ENCODE data around the gene ZNF205. TPM values are rescaled to one million over a fixed set of nuclear protein-coding genes. Genes with fewer than 3 reads are reported as not detected.
"Not testable (repeated sequence)": the region's sequence is repeated elsewhere in the genome, so short reads cannot be mapped to it uniquely, and the experiment has no call there.

The ZNF205 gene
- total RNA-seq, 1 donor from 2014 or later, result 14.2 TPM

DNA sequence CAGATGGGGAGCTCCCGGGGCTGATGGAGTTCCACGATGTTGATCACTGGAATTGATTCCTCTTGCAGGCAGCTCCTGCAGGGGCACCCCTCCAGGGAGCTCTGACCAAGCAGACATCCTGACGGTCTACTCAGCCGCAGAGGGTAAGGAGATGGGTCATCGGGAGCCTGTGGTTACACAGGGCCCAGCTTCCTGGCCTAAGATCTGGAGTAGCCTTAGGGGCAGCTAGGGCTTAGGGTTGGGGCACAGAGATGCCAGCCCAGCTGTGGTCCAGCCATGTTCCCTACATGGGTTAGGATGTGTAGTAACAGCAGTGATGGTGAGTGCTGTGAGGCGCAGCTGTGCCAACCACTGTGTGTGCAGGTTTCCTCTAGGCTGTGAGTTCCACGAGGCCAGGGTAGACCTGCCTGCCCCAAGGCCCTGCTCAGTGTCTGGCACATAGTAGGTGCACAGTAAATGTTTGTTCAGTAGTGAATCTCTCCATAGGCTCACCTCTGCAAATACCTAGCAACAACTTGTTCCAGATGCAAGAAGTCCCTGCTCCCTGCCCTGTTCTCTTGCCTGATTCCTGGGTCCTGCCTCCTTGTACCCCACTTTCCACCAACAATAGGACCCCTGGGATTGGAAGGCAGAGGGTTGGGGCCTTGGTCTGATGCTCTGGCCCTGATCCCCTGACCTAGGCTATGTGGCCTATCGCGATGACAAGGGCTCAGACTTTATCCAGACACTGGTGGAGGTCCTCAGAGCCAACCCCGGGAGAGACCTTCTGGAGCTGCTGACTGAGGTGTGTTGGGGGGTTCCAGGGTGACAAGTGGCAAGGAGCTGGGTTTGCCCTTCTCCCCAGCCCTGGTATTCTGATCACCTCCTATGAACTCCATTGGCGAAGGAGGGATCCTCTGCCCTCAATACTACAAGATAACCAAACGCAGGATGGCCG lies 36.1 kb downstream of the ZNF205 start:
- DNase-seq (ENCODE audit: low spot score), result no peak

DNA sequence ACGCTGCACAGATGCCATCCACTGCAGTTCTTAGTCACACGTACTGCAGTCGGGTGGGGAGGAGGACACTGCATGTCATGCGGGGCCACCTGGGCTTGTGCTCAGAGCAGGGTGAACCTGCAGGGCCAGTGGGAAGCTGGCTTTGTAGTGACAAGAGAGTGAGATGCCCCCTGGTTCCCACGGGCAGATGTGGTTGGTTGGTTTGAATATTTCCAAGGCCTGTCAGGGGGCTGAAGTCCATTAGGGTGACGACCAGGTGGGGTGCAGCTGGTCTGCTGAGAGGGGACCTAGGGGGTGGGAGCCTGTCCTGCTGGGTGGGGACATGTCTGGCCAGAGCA lies 36.8 kb downstream of the ZNF205 start:
- DNase-seq (ENCODE audit: low spot score), result no peak

DNA sequence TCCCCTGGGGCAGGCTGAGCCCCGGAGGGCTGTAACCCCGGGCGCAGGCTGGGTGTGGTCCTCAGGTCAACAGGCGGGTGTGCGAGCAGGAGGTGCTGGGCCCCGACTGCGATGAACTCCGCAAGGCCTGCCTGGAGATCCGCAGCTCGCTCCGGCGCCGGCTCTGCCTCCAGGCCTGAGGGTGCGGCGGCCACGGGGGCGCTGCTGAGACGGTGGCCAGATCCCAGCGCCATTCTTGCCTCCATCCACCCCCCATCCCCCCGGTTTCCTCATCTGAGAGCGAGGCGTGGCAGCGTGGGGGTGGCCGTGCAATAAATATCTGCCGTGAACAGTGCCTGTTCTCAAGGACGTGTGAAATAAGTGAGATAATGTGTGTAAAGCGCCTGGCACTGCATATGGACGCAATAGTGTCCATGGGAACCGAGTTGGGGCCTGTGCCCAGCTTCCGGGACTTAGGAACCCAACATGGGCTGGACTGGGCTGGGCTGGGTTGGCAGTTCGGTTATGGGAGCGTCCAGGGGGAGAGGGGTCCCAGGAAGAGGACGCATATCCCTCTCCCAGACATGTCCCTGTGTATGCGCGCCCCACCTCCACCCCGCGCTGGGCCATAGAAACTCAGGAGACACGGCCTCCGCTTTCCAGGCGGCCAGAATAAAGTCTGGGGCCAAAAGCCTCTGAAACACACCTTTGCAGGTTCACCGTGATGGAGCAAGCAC lies 37.4 kb downstream of the ZNF205 start:
- DNase-seq (ENCODE audit: low spot score), result peak; percentile 66

DNA sequence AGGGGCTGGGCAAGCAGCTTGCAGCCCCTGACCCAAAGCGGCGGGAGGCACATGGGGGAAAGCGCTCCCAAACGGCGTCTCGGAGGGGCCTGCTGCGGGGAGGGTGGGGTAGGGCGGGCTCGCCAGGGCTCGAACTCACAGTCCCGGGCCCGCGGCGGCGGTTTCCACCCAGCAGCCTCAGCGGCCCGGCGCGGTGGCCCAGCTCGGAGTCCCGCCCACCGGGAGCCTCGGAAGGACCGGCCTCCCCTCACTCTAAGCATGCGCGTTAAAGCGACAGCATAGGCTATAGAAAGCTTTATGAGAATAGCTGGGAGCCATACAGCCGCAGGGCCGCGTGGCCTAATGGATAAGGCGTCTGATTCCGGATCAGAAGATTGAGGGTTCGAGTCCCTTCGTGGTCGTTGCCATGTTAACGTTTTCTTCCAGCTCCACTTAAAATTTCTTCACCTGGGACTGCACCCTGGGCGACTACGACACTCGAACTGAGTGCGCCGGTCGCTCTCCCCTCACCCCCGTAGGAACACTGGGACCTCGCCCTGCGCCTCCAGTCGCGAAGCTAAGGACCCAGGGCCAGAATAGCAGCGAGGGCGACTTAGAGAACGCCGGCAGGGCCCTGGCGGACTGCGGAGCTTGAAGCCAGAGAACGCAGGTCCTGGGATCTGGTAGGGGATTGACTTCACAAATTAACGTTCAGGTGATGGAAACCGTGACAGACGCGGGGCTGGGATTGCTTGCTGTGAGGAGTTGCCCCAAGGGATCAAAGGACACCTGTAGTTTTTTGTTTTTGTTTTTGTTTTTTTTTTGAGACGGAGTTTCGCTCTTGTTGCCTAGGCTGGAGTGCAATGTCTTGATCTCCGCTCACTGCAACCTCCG lies 38.2 kb downstream of the ZNF205 start:
- peak; percentile 97 for DNase-seq (ENCODE audit: low spot score)

DNA sequence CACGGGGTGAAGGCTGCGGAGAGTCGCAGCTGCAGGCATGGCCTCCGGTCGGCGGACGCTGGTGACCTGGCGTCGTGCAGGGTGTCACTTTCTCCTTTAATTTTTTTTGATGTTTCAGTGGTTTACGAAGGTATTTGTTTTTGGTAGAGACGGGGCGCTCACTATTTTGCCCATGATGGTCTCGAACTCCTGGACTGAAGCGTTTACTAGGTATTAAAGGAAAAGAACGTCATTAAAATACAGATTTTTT lies 39.6 kb downstream of the ZNF205 start:
- no peak for DNase-seq (ENCODE audit: low spot score)

DNA sequence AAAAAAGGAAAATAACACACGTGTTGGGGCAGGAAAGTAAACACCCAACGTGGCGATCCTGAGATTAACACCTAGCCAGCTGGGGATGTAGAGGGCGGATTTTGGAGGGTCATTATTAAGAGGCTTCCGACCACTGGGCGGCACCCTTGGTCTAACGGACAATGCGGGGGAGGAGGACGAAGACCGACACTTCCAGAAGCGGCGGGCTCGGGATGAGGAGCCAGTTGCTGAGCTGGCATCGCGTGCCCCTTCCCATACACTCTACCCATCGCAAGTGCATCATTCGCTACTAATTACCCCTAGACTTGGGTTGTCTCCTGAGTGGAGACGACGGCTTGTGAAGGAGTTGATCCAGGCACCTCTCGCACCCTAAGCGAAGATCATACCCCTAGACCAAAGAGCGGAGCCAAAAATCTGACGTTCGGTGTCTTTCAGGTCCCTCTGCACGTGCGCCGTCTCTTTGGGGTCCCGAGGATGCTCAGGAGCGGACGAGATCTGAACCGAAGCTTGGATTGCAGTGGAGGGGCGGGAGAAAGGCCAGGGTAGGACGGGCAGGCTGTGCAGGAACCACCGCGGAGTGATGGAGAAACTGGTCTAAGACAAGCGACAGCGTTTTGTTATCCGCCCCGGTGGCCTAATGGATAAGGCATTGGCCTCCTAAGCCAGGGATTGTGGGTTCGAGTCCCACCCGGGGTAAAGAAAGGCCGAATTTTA lies 40.0 kb downstream of the ZNF205 start:
- DNase-seq (ENCODE audit: low spot score), result peak; percentile 93

DNA sequence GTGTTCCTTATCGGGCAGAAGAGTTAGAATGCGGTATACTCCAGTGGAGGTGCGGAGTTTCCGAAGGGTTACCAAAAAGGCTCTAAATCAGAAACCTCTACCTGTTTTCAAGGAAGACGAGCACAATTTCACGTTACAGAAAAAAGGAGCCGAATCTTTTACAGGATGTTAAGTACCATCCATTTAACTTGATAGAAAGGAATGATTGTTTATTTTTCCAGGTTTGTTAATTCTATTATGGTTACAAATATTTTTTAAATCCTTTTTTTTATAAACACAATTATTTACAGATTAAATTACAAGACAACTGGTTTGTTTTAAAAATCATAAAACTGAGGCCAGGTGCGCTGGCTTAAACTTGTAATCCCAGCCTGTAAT lies 40.6 kb downstream of the ZNF205 start:
- no peak for DNase-seq (ENCODE audit: low spot score)

DNA sequence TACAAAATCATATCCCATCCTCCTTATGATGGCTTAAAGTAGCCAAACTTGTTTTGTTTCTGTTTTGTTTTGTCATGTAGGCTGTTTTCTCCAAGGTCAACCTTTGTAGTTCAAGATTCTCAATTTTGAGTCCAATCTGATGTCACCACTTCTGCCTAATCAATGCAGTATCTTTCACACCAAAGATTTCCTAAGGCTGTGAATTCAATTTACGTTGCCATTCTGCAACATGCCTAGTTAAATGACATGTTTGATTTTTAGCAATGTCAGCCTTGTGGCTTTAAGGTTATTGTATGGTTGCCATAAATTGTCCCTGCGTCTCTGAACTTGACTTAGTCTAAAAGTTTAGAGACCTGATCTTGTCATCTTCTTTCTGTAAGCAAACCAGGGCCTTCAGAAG lies 42.8 kb downstream of the ZNF205 start:
- DNase-seq (ENCODE audit: low spot score), result no peak

DNA sequence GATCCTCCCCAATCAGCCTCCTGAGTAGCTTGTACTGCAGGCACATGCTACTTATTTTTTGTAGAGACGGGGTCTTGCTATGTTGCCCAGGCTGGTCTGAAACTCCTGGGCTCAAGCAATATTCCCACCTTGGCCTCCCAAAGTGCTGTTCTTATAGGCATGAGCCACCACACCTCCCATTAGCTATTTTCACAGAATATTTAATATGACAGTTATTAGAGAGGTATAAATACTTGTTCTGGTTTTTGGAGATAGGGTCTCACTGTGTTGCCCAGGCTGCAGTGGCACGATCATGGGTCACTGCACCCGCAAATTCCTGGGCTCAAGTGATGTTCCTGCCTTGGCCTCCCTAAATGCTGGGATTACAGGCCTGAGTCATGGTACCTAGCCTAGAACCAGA lies 43.6 kb downstream of the ZNF205 start:
- DNase-seq (ENCODE audit: low spot score), result no peak

DNA sequence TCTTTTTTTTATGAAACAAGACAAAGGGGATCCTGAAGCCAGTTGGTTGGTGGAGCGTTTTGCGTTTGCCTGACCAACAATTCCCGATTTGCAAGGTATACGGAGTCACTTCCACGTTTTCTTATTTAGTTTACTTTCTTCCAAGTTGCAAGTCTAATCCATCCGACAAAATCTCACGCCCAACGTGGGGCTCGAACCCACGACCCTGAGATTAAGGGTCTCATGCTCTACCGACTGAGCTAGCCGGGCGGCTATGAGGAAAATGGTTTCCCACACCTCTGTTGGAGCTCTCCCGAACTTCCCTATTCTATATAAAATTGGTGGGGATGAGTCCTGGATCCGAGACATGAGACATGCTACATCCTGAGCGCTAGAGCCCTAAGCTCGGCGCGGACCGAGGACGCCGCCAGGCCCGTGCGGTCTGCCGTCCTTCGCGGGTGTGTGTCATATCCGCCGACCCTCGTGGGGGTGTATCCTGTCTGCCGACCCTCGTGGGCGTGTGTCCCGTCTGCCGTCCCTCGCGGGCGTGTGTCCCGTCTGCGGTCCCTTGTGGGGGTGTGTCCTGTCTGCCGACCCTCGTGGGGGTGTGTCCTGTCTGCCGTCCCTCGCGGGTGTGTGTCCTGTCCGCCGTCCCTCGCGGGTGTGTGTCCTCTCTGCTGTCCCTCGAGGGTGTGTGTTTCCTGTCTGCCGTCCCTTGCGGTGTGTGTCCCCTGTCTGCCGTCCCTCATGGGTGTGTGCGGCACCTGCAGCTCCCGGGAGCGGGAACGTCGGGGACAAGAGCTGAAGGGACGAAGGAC lies 45.0 kb downstream of the ZNF205 start:
- DNase-seq (ENCODE audit: low spot score), result peak; percentile 72

DNA sequence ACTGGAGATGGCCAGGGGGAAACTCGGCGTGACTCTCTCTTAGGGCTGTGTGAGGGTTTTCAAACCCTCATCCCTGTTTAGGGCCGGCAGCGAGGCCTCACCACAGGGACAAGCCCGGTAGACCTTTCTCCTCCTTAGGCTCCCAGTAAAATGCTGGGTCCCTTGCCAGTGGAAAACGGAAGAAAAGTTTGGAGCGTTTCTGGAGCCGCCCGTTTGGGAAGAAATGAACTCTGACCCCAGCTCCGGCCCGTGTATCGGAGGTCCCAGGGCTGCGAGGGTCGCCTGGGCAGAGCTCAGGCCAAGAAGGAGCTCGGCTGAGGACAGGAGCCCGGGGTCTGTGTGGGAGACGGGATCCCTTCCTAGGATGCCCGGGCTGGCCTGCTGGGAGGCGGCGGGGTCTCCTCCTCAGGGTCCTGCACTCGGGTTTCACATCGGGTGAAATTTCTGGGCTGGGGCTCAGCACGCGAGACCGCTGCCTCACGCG lies 45.7 kb downstream of the ZNF205 start:
- DNase-seq (ENCODE audit: low spot score), result no peak

DNA sequence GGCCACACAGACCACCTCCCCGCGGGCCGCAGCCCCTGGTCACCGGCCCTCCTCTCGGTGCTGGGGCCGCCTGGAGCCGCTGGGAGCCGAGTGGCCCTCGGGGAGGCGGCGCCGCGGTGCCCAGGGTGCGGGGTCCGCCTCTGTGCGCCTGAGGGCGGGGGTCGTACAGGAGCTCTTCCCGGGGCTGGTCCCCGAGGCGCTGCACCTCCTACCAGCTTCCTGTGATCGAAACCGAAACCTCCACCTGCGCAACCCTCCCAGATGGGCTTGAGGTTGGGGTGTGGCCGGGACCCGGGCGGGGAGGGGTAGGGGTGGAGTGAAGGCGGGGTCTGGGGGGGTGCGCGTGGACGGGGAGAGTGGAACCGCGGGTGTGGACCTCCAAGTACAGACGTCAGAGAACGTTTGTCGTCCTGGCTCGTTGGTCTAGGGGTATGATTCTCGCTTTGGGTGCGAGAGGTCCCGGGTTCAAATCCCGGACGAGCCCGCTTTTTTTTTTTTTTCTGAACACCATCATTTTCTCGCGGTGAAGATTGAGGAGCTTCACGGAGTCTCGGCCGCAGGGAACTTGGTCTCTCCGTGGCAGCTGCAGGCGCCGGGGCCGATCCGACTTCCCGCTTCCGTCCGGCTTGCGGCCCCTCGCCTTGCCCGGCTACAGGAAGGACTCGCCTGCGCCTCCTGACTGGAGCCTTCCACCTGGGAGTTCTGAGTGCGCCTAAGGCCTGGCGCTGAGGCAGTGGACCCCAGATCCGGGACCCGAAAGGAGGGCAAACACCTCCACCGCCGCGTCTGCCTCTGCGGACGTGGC lies 46.3 kb downstream of the ZNF205 start:
- DNase-seq (ENCODE audit: low spot score), result peak; percentile 85

DNA sequence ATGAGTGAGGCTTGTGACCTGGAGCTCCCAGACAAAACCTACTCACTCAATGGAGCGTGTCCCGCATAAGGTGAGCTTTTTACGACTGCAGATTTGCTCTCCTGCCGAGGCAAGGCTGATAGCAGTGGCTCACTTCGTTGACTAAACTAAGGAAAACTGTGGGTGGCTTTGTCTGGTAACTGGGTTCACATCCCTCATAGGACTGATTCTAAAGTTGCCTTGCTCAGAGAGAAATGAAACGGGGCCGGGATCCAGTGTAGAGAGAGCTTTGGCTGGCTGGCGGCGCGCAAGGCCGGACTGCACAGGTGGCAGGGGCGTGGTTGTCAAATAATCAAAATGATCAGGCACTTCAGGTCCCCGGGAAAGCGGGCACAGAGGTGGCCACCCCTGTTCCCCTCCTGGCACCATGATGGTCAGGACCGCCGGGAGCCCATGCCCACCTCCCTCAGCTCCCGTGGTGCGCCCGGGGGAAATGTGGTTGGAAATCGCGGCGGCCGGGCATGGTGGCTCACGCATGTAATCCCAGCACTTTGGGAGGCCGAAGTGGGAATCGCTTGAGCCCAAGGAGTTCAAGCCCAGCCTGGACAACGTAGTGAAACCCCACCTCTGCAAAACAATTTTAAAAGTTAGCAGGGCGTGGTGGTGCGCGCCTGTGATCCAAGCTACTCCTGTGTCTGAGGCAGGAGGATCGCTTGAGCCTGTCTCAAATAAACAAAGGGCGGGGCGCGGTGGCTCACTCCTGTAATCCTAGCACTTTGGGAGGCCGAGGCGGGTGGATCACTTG lies 49.0 kb downstream of the ZNF205 start:
- no peak for DNase-seq (ENCODE audit: low spot score)

DNA sequence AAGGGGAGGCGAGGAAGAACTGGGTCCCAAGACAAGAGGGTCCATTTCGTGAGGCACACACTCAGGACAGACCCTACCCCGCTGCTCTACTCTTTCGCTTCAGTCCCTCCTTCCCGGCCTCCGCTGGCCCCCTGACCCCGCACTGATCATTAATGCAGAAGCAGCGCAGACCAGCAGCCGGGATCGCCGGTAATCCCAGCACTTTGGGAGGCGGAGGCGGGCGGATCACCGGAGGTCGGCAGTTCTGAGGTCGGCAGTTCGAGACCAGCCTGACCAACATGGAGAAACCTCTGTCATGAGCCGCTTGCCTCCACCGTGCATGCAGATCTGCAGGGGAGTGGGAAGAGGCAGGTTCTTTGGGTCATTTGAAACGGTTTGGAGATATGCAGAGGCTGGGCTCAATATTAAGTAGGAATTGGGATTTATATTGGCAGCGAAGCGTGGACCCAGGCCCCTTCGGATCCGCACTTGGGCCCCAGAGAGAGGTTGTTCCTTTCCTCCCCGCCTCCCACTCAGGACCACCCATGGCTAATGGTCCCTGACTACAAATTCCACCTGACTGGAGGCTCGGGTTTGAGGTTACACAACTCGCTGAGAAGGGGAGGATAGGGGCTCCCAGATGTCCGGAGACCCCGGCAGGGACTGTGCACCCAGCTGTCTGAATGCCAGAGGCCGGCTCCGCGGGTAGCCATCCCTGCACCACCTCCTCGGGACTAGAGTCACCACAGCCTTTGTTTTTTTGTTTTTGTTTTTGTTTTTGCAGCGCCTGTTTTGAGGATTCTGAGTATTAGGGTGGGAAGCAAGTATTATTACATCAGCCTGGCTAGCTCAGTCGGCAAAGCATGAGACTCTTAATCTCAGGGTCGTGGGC lies 52.0 kb downstream of the ZNF205 start:
- DNase-seq (ENCODE audit: low spot score), result no peak

DNA sequence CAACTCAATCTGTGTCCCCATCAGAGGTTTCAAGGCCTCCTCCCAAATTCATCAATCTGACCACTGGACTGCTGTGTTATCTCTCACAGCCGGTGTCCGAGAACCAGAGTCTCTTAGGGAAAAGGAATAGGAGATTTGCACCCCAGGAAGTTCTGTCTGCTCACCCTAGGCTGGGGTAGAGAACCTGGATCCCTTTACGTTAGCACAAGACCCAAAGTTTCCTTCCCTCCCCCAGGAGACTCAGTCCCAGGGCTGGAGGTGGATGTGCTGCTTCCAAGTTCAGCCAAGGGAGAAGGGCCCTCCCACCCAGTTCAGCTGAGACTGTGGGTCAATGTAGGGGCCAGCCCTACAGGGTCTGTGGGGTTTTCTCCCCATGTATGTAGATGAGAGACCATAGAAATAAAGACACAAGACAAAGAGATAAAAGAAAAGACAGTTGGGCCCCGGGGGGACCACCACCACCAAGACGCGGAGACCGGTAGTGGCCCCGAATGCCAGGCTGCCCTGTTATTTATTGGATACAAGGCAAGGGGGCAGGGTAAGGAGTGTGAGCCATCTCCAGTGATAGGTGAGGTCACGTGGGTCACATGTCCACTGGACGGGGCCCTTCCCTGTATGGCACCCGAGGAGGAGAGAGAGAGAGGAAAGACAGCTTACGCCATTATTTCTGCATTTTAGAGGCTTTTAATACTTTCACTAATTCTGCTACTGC lies 52.9 kb downstream of the ZNF205 start:
- no peak for DNase-seq (ENCODE audit: low spot score)

DNA sequence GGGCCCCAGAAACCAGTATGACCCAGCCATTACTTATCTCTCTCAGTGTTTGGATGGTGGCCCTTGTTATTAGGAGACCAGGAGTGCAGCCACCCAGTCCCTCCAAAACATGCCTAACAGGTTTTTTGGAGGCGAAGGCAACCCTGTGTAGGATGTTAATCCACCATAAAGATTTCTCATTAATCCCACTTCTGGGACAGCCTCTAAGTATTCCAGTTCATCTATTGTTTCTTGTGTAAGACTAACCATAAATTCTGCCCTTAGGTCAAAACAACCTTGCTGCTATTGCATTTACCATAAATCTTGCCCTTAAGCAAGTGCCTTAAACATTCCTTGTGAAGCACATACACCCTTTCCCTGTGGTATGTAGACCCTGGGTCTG lies 54.1 kb downstream of the ZNF205 start:
- no peak for DNase-seq (ENCODE audit: low spot score)

DNA sequence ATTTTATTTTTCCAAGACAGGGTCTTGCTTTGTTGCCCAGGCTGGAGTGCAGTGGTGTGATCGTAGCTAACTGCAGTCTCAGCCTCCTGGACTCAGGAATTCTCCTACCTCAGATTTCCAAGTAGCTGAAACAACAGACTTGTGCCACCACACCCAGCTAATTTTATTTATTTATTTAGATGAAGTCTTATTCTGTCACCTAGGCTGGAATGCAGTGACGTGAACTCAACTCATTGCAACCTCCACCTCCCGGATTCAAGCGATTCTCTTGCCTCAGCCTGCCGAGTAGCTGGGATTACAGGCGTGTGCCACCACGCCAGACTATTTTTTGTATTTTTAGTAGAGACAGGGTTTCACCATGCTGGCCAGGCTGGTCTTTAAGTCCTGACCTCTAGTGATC lies 56.3 kb downstream of the ZNF205 start:
- DNase-seq (ENCODE audit: low spot score), result not testable (repeated sequence)

Data from mucosa of gallbladder (tissue), 1 donor.